Measurements from ENCODE around the gene HFE.
"Not testable (repeated sequence)": the region's sequence is repeated elsewhere in the genome, so short reads cannot be mapped to it uniquely, and the experiment has no call there.

Gene HFE

DNA sequence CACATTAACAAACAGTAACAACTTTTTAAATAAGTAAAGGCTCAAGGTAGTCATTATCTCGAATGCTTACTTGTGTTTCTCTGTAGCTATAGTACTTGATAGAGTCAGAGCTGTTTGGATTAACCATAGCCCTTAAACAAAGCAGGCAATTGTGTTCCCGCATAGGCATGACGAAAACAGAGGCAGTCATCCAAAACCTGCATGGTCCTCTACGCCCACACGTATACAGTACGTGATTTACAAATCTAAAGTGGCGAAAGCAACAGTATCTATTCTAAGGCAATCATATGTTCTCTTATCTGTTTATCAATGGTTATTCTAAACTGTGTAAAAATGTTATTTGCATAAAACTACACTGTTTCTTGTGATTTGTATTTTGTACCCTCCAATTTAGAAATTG lies 31.8 kb downstream of the HFE start:
- H3K9ac ChIP-seq (ENCODE audit: low read depth, low read length), result no peak overlapping the region
- H3K4me3 ChIP-seq (ENCODE audit: low read length), result no peak overlapping the region
- no peaks in the 10 kb centered on the region for H3K27me3 ChIP-seq (ENCODE audit: insufficient read depth, low read length)
- H3K9me3 ChIP-seq (ENCODE audit: insufficient read depth, low read depth, low read length), result no peaks in the 10 kb centered on the region
- peaks cover 28% of the 10 kb centered on the region for H3K4me1 ChIP-seq (ENCODE audit: insufficient read depth, low read length)
- no peaks in the 10 kb centered on the region for H3K36me3 ChIP-seq (ENCODE audit: insufficient read depth, low read length)
- no peak overlapping the region for H3K27ac ChIP-seq (ENCODE audit: low read depth, low read length)
- 84% methylated on average over 7 of the region's 7 CpGs for WGBS

DNA sequence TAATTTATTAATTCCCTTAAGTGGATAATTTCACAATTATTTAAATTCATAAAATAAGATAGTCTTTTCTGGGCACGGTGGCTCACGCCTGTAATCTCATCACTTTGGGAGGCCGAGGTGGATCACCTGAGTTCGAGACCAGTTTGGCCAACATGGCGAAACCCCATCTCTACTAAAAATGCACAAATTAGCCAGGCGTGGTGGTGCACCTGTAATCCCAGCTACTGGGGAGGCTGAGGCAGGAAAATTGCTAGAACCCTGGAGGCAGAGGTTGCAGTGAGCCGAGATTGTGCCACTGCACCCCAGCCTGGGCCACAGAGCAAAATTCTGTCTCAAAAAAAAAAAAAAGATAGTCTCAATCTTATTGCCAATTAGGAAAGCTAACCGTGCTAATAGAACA lies 32.9 kb downstream of the HFE start:
- not testable (repeated sequence) for H3K9ac ChIP-seq (ENCODE audit: low read depth, low read length); H3K4me3 ChIP-seq (ENCODE audit: low read length); H3K36me3 ChIP-seq (ENCODE audit: insufficient read depth, low read length); H3K9me3 ChIP-seq (ENCODE audit: insufficient read depth, low read depth, low read length); H3K27me3 ChIP-seq (ENCODE audit: insufficient read depth, low read length); H3K27ac ChIP-seq (ENCODE audit: low read depth, low read length)
- WGBS, result 97% methylated on average over 8 of the region's 8 CpGs
- H3K4me1 ChIP-seq (ENCODE audit: insufficient read depth, low read length), result peaks cover 28% of the 10 kb centered on the region

DNA sequence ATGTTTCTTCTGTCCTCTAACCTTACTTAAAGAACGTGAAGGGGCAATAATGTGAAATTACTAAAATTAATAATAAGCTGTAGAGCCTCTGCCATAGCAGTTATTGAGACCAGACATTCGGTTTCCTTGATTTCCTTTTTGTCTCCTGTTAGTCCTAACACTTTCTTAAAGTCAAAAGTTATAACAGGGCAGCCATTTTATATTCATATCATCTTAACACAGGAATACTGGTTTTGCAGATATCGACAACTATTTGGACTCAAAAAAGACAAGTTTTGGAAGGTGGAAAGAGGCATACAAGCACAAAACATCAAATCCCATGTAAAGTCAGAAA lies 33.5 kb downstream of the HFE start:
- H3K4me3 ChIP-seq (ENCODE audit: low read length), result no peak overlapping the region
- peak overlapping the region; percentile 32; the same call in 1 of the 2 replicates for H3K27ac ChIP-seq (ENCODE audit: low read depth, low read length)
- H3K9ac ChIP-seq (ENCODE audit: low read depth, low read length), result no peak overlapping the region
- no peaks in the 10 kb centered on the region for H3K27me3 ChIP-seq (ENCODE audit: insufficient read depth, low read length)
- H3K9me3 ChIP-seq (ENCODE audit: insufficient read depth, low read depth, low read length), result no peaks in the 10 kb centered on the region
- peaks cover 28% of the 10 kb centered on the region for H3K4me1 ChIP-seq (ENCODE audit: insufficient read depth, low read length)
- H3K36me3 ChIP-seq (ENCODE audit: insufficient read depth, low read length), result no peaks in the 10 kb centered on the region
- WGBS, result 72% methylated on average over 3 of the region's 3 CpGs

DNA sequence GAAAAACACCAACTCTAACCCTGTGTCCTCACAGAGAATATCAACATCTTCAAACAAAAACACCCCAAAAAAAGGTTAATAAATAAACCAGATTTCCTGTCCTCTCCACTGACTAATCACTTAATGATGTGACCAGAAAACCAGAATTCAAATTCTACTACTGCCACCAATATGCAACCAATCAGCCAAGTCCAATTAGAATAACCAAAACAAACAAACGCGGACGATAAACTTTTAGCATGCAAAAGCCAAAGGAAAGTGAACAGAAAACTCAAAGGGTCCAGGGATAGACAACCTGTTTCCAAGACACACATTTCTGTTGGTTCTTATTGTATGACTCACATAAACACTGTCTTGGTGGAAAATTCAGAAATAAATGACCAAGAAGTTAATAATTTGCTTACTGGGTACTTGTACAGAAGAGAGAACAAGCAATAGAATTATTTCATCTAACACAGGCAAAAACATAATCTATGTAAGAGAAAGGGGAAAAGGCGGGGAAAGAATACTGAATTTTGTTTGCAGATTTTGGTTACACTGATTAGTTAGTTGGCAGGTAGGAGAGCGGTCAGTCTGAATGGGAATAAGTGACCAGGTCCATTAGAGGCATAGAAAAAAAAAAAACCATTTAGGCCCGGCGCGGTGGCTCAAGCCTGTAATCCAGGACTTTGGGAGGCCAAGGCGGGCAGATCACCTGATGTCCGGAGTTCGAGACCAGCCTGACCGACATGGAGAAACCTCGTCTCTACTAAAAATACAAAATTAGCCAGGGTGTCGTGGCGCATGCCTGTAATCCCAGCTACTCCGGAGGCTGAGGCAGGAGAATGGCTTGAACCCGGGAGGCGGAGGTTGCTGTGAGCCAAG lies 34.1 kb downstream of the HFE start:
- WGBS, result 92% methylated on average over 18 of the region's 18 CpGs
- H3K9me3 ChIP-seq (ENCODE audit: insufficient read depth, low read depth, low read length), result no peaks in the 10 kb centered on the region
- H3K27ac ChIP-seq (ENCODE audit: low read depth, low read length), result peak overlapping the region; percentile 32; the same call in 1 of the 2 replicates
- no peak overlapping the region for H3K4me3 ChIP-seq (ENCODE audit: low read length)
- no peak overlapping the region for H3K9ac ChIP-seq (ENCODE audit: low read depth, low read length)
- H3K36me3 ChIP-seq (ENCODE audit: insufficient read depth, low read length), result no peaks in the 10 kb centered on the region
- H3K4me1 ChIP-seq (ENCODE audit: insufficient read depth, low read length), result peaks cover 28% of the 10 kb centered on the region
- H3K27me3 ChIP-seq (ENCODE audit: insufficient read depth, low read length), result no peaks in the 10 kb centered on the region

DNA sequence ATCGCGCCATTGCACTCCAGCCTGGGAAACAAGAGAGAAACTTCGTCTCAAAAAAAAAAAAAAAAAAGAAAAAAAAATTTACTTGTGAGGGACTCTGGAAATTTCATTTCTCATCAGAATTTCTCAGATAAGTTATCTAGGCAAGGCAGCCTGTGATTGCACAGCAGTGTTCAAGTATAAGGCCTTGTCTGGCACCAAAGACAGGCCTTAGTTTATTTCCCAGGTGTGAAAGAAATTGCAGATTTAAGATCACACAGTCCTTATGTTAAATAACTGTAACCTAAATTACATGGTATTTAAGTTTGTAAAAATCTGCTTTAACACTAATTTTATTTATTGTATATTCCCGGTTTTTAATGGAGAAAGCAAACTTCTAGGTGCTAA lies 34.8 kb downstream of the HFE start:
- peak overlapping the region; percentile 98 for H3K9ac ChIP-seq (ENCODE audit: low read depth, low read length)
- H3K9me3 ChIP-seq (ENCODE audit: insufficient read depth, low read depth, low read length), result no peaks in the 10 kb centered on the region
- H3K27ac ChIP-seq (ENCODE audit: low read depth, low read length), result peak overlapping the region; percentile 98
- peak overlapping the region; percentile 95 for H3K4me3 ChIP-seq (ENCODE audit: low read length)
- WGBS, result 97% methylated on average over 3 of the region's 4 CpGs
- no peaks in the 10 kb centered on the region for H3K27me3 ChIP-seq (ENCODE audit: insufficient read depth, low read length)
- no peaks in the 10 kb centered on the region for H3K36me3 ChIP-seq (ENCODE audit: insufficient read depth, low read length)
- H3K4me1 ChIP-seq (ENCODE audit: insufficient read depth, low read length), result peaks cover 33% of the 10 kb centered on the region

DNA sequence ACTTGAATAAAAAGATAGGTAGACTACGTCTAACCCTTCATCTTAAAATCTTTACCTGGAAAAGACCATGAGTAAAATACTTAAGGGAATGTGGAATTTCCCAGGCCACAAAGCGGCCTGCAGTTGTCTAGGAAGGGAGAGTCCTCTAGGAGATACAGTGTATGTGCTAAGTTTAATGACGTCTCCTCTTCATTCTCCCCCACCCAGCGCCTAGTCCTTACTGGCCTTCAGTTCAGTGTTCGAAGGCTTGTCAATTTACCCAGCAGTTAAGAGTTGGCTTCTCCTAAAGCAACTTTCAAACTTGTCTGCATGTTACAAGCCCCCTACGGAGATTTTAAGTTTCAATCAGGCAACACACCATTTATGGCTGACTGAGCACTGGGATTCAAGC lies 35.2 kb downstream of the HFE start:
- Histone ChIP-seq H3K36me3 (ENCODE audit: insufficient read depth, low read length) (no peaks in the 10 kb centered on the region; the same call in 1 of the 2 replicates), H3K4me1 (ENCODE audit: insufficient read depth, low read length) (peaks cover 37% of the 10 kb centered on the region), H3K27me3 (ENCODE audit: insufficient read depth, low read length) (no peaks in the 10 kb centered on the region), H3K9ac (ENCODE audit: low read depth, low read length) (peak overlapping the region; percentile 98), H3K4me3 (ENCODE audit: low read length) (peak overlapping the region; percentile 95), H3K27ac (ENCODE audit: low read depth, low read length) (peak overlapping the region; percentile 98), H3K9me3 (ENCODE audit: insufficient read depth, low read depth, low read length) (no peaks in the 10 kb centered on the region)
- 22% methylated on average over 5 of the region's 6 CpGs for WGBS

DNA sequence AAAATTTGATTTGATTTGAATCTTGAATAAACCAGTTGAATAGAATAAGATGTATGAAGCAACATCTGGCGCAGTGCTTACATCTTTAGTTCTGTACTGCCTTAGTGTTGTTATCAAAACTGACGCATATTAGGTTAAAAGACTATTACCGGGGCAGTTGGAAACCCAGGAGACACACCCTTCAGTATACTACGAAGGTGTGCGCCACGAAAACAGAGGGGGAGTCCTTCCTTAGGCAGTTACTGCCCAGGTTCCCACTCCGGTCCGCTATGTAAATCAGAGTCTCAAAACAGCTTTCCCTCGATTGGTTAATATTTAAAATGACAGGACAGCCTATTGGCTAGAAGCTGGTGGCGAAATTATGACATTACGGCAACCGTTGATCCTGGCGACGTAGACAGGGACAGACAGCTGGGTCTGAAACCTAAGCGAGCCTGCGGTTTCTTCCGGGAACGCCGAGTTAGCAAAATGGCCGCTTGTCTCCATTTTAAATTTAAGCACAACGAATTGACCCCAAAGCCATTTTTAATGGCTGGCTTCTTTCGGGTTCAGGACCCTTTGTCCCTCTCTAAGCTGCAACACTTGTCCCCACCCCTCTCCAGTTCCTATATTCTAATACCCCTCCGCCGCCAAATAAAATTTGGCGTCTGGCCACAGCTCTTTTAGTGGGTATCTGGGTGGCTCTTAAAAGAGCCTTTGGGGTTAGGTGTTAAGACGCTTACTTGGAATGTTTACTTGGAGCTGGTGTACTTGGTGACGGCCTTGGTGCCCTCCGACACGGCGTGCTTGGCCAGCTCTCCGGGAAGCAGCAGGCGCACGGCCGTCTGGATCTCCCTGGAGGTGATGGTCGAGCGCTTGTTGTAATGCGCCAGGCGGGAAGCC lies 35.8 kb downstream of the HFE start:
- peaks cover 38% of the 10 kb centered on the region for H3K4me1 ChIP-seq (ENCODE audit: insufficient read depth, low read length)
- H3K36me3 ChIP-seq (ENCODE audit: insufficient read depth, low read length), result no peaks in the 10 kb centered on the region; the same call in 1 of the 2 replicates
- peak overlapping the region; percentile 95 for H3K4me3 ChIP-seq (ENCODE audit: low read length)
- under 1% methylated on average over 38 of the region's 38 CpGs for WGBS
- no peaks in the 10 kb centered on the region for H3K9me3 ChIP-seq (ENCODE audit: insufficient read depth, low read depth, low read length)
- H3K9ac ChIP-seq (ENCODE audit: low read depth, low read length), result peak overlapping the region; percentile 98
- peak overlapping the region; percentile 98 for H3K27ac ChIP-seq (ENCODE audit: low read depth, low read length)
- no peaks in the 10 kb centered on the region for H3K27me3 ChIP-seq (ENCODE audit: insufficient read depth, low read length)

DNA sequence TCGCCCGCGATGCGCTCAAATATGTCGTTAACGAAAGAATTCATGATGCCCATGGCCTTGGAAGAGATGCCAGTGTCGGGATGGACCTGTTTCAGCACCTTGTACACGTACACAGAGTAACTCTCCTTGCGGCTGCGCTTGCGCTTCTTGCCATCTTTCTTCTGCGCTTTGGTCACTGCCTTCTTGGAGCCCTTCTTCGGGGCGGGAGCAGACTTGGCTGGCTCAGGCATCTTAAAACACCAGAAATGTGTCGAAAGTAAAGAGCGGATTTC lies 36.4 kb downstream of the HFE start:
- peak overlapping the region; percentile 98 for H3K27ac ChIP-seq (ENCODE audit: low read depth, low read length)
- WGBS, result under 1% methylated on average over 16 of the region's 16 CpGs
- no peaks in the 10 kb centered on the region for H3K27me3 ChIP-seq (ENCODE audit: insufficient read depth, low read length)
- H3K9ac ChIP-seq (ENCODE audit: low read depth, low read length), result peak overlapping the region; percentile 98
- H3K36me3 ChIP-seq (ENCODE audit: insufficient read depth, low read length), result peaks cover 4% of the 10 kb centered on the region; the same call in 1 of the 2 replicates
- H3K9me3 ChIP-seq (ENCODE audit: insufficient read depth, low read depth, low read length), result no peaks in the 10 kb centered on the region
- H3K4me1 ChIP-seq (ENCODE audit: insufficient read depth, low read length), result peaks cover 35% of the 10 kb centered on the region
- H3K4me3 ChIP-seq (ENCODE audit: low read length), result peak overlapping the region; percentile 95

DNA sequence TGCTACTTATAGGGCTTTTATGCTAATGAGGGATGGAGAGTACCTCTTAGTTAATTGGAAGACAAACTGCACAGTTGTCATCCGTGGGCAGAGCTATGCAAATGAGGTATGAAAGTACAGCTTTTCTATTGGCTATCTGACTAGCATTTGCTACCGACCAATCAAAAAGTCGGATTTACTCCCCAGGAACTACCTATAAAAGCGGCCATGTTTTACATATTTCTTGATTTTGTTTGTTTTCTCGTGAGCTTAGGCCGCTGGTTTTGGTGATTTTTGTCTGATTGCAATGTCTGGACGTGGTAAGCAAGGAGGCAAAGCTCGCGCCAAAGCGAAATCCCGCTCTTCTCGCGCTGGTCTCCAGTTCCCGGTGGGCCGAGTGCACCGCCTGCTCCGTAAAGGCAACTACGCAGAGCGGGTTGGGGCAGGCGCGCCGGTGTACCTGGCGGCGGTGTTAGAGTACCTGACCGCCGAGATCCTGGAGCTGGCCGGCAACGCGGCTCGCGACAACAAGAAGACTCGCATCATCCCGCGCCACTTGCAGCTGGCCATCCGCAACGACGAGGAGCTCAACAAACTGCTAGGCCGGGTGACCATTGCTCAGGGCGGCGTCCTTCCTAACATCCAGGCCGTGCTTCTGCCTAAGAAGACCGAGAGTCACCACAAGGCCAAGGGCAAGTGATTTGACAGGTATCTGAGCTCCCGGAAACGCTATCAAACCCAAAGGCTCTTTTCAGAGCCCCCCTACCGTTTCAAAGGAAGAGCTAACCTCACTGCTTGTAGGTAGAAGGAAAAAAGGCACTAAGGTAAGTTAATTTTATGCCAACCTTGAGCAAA lies 36.9 kb downstream of the HFE start:
- peak overlapping the region; percentile 98 for H3K9ac ChIP-seq (ENCODE audit: low read depth, low read length)
- WGBS, result under 1% methylated on average over 44 of the region's 45 CpGs
- H3K27me3 ChIP-seq (ENCODE audit: insufficient read depth, low read length), result no peaks in the 10 kb centered on the region
- peaks cover 7% of the 10 kb centered on the region; the same call in 1 of the 2 replicates for H3K36me3 ChIP-seq (ENCODE audit: insufficient read depth, low read length)
- H3K9me3 ChIP-seq (ENCODE audit: insufficient read depth, low read depth, low read length), result no peaks in the 10 kb centered on the region
- peak overlapping the region; percentile 98 for H3K27ac ChIP-seq (ENCODE audit: low read depth, low read length)
- H3K4me1 ChIP-seq (ENCODE audit: insufficient read depth, low read length), result peaks cover 30% of the 10 kb centered on the region
- peak overlapping the region; percentile 95 for H3K4me3 ChIP-seq (ENCODE audit: low read length)

DNA sequence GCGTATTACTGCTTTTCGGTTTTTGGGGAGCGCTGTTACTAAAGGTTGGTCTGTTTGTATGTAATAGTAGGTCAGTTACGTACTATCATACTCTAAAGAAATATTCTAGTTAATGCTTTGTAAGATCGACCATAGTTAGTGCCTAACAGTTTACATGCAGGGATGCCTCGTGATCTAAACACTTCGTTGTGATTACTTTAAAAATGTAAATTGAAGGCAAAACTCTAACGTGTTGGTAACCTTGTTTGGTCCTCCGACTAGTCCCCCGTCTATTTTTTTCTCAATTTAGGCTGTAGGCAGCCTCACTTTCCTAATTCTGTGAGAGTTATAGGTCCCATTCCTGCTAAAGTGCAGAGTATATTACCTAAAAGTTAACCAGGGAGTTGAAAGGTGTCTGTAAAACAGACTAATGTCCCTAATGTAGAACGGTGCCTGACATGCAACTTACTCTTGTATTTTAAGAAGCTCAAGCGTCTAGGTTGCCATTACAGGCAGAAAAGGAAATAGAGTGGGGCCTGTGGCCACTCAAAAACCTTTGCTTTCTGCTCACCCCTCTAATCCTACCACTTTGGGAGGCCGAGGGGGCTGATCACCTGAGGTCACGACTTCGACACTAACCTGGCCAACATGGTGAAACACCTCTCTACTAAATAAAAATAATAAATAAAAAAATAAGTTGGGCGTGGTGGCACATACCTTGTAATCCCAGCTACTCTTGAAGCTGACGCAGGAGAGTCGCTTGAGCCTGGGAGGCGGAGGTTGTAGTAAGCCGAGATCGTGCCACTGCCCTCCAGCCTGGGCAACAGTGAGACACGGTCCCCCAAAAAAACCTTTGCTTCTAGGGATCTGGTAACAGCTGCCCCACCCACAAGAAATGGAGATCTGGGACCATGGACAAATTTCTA lies 37.8 kb downstream of the HFE start:
- Histone ChIP-seq H3K9ac (ENCODE audit: low read depth, low read length) (peak overlapping the region; percentile 98), H3K27me3 (ENCODE audit: insufficient read depth, low read length) (no peaks in the 10 kb centered on the region), H3K9me3 (ENCODE audit: insufficient read depth, low read depth, low read length) (no peaks in the 10 kb centered on the region), H3K4me1 (ENCODE audit: insufficient read depth, low read length) (peaks cover 25% of the 10 kb centered on the region), H3K4me3 (ENCODE audit: low read length) (peak overlapping the region; percentile 95), H3K36me3 (ENCODE audit: insufficient read depth, low read length) (peaks cover 15% of the 10 kb centered on the region; the same call in 1 of the 2 replicates), H3K27ac (ENCODE audit: low read depth, low read length) (peak overlapping the region; percentile 91)
- WGBS, result under 1% methylated on average over 20 of the region's 22 CpGs

Data from HUES64 (cell line).